ENCODE data around the gene DDX56.

DNA sequence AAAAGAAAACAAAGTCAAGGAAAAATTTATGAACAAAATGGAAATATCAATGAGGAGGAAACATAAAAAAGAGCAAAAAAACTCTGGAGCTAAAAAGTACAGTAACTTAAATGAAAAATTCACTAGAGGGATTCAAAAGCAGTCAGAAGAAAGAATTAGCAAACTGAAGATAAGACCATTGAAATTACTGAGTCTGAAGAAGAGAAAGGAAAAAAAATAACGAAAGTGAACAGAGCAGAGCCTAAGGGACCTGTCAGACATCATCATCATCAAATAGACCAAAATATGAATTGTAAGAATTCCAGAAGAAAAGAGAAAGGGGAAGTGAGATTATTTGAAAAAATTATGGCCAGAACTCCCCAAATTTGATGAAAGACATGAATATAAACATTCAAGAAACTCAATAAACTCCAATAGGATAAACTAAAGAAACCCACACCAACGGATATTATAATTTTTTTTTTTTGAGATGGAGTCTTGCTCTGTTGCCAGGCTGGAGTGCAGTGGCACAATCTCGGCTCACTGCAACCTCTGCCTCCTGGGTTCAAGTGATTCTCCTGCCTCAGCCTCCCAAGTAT is 48.8 kb downstream of the DDX56 start:
- TF ChIP-seq, protein P1, sequence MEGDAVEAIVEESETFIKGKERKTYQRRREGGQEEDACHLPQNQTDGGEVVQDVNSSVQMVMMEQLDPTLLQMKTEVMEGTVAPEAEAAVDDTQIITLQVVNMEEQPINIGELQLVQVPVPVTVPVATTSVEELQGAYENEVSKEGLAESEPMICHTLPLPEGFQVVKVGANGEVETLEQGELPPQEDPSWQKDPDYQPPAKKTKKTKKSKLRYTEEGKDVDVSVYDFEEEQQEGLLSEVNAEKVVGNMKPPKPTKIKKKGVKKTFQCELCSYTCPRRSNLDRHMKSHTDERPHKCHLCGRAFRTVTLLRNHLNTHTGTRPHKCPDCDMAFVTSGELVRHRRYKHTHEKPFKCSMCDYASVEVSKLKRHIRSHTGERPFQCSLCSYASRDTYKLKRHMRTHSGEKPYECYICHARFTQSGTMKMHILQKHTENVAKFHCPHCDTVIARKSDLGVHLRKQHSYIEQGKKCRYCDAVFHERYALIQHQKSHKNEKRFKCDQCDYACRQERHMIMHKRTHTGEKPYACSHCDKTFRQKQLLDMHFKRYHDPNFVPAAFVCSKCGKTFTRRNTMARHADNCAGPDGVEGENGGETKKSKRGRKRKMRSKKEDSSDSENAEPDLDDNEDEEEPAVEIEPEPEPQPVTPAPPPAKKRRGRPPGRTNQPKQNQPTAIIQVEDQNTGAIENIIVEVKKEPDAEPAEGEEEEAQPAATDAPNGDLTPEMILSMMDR (IDR thresholded peaks at IDR 0.05), result no peak
- no peak for TF ChIP-seq POLR2A (IDR thresholded peaks at IDR 0.05)
